ENCODE results near the gene SLC12A4.
A peak's percentile ranks its signal among the peaks of the same experiment; 100 is the strongest.

The SLC12A4 gene

GRCh38 chr16:67987460-67988160, 19.2 kb upstream of the SLC12A4 start:
- H3K4me1 ChIP-seq = no peaks in the 10 kb centered on the region

DNA sequence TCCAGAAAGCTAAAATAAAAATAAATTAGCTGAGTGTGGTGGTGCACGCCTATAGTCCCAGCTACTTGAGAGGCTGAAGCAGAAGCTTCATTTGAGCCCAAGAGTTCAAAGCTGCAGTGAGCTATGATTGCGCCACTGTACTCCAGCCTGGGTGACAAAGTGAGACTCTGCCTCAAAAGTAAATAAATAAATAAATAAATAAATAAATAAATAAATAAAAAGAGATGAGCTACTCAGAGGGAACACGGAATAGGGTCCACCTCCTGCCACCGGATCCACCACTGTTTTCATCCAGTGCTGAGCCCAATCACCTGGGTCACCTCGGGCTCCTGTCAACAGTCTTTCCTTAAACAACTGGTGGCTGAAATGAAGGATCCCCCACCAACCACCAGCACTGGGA, 18.5 kb upstream of the SLC12A4 start:
- Histone ChIP-seq H3K4me3 (ENCODE audit: low read depth, low read length) (no peak overlapping the region), H3K79me2 (no peaks in the 10 kb centered on the region), H3K9me3 (ENCODE audit: control insufficient read depth, low read length) (no peaks in the 10 kb centered on the region), H3K36me3 (ENCODE audit: control insufficient read depth, insufficient read depth, low read length) (no peaks in the 10 kb centered on the region), H2AFZ (no peak overlapping the region), H3K4me1 (no peaks in the 10 kb centered on the region), H3K4me2 (ENCODE audit: low read length) (no peak overlapping the region), H3K27me3 (ENCODE audit: control insufficient read depth, insufficient read depth, low read length) (no peaks in the 10 kb centered on the region), H3K27ac (no peak overlapping the region), H3K9ac (no peak overlapping the region)
- TF ChIP-seq CTCF (IDR thresholded peaks at IDR 0.05) = no peak

More at GRCh38 chr16:67987460-67988160, 19.2 kb upstream of the SLC12A4 start:
- Histone ChIP-seq H3K27me3 (ENCODE audit: control insufficient read depth, insufficient read depth, low read length) (no peaks in the 10 kb centered on the region), H2AFZ (peak overlapping the region; percentile 33), H3K79me2 (no peaks in the 10 kb centered on the region), H3K4me3 (ENCODE audit: low read depth, low read length) (no peak overlapping the region), H3K9me3 (ENCODE audit: control insufficient read depth, low read length) (no peaks in the 10 kb centered on the region), H3K4me2 (ENCODE audit: low read length) (no peak overlapping the region), H3K9ac (no peak overlapping the region), H3K36me3 (ENCODE audit: control insufficient read depth, insufficient read depth, low read length) (no peaks in the 10 kb centered on the region), H3K27ac (peak overlapping the region; percentile 57)
- no peak for TF ChIP-seq CTCF (IDR thresholded peaks at IDR 0.05)

DNA sequence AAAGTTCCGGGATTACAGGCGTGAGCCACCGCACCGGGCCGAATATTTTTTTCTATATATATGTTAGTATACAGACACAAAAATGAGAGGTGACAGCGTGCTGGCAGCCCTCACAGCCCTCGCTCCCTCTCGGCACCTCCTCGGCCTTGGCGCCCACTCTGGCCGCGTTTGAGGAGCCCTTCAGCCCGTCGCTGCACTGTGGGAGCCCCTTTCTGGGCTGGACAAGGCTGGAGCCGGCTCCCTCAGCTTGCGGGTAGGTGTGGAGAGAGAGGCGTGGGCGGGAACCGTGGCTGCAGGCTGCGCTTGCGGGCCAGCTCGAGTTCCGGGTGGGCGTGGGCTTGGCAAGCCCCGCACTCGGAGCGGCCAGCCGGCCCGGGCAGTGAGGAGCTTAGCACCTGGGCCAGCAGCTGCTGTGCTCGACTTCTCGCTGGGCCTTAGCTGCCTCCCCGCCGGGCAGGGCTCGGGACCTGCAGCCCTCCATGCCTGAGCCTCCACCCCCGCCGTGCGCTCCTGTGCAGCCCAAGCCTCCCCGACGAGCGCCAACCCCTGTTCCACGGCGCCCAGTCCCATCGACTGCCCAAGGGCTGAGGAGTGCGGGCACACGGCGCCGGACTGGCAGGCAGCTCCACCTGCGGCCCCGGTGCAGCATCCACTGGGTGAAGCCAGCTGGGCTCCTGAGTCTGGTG, 13.7 kb upstream of the SLC12A4 start:
- TF ChIP-seq CTCF (IDR thresholded peaks at IDR 0.05) = no peak
- Histone ChIP-seq H3K4me3 (ENCODE audit: low read depth, low read length) (no peak overlapping the region), H3K27ac (no peak overlapping the region), H3K79me2 (no peaks in the 10 kb centered on the region), H3K27me3 (ENCODE audit: control insufficient read depth, insufficient read depth, low read length) (no peaks in the 10 kb centered on the region), H3K36me3 (ENCODE audit: control insufficient read depth, insufficient read depth, low read length) (no peaks in the 10 kb centered on the region), H3K9ac (no peak overlapping the region), H3K4me2 (ENCODE audit: low read length) (no peak overlapping the region), H2AFZ (no peak overlapping the region), H3K9me3 (ENCODE audit: control insufficient read depth, low read length) (no peaks in the 10 kb centered on the region), H3K4me1 (no peaks in the 10 kb centered on the region)

GRCh38 chr16:67979955-67980678, 11.7 kb upstream of the SLC12A4 start, which contains the start of gene DPEP3:
TSS of gene DPEP3 (minus strand) at chr16:67980499. CDS start at chr16:67980380, 119 bp downstream.
- Histone ChIP-seq H3K9ac (no peak within 1 kb of the TSS), H3K9me3 (ENCODE audit: control insufficient read depth, low read length) (no peaks in the 10 kb centered on the region), H2AFZ (no peak within 1 kb of the TSS), H3K36me3 (ENCODE audit: control insufficient read depth, insufficient read depth, low read length) (no peaks in the 10 kb centered on the region), H3K4me2 (ENCODE audit: low read length) (no peak within 1 kb of the TSS), H3K27ac (no peak within 1 kb of the TSS), H3K27me3 (ENCODE audit: control insufficient read depth, insufficient read depth, low read length) (no peaks in the 10 kb centered on the region), H3K4me1 (no peaks in the 10 kb centered on the region), H3K4me3 (ENCODE audit: low read depth, low read length) (no peak within 1 kb of the TSS), H3K79me2 (no peaks in the 10 kb centered on the region)
- TF ChIP-seq CTCF (IDR thresholded peaks at IDR 0.05) = no peak
